ENCODE data around the gene FBXO31. TPM values are rescaled to one million over a fixed set of nuclear protein-coding genes. Genes with fewer than 3 reads are reported as not detected.

FBXO31 gene
- total and polyA plus RNA-seq, 9 of the 15 experiments (the other 6 are each of a cell fraction or from before 2014, with no cell fraction given): 0.18 to 33.3 (median 10.9) TPM

DNA sequence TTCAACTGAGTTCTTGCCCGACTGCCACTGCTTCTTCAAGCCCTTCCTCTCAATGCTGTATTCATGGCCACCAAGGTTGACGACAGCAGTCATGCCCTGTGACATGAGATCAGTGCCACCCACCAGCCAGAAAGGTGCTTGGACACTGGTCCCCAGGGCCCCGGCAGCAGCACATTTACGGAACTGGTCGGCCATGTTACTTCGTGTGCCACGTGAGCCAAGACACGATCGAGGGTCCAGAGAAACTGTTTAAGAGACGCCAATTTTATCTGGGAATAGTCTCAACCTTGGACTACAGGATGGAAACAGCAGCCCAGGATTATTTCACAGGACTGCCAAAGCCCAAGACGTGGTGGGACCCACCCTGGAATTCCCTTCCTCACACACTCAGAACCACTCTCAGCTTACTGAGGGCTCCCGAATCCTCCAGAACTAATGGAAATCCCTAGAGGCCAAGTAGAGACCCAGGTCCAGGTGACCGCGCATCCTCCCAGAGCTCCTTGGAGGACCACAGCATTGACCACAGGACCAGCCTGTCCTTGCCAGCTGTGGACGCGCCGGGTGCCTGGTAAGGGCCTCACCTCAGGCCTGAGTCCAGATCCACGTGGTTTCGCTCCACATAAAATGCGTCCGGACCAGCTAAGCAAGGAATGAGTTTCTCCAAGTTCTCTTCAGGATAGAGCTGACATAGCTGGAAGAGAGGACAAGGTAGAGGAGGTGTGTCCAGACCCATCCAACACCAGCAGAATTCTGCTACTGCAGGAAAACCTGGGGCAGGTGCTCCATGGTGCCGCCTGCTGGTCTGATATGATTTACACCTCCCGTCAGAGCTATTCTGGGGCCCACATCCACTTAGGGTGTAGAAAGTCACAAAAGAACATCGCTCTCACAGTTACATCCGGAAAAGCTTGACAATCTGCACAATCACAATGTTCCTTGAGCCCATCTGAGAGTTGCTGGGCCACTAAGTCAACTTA is 36.7 kb upstream of the FBXO31 start:
- H3K4me3 ChIP-seq: no peak overlapping the region
- H3K9me3 ChIP-seq (replicated peaks; ENCODE audit: control insufficient read depth, insufficient read depth, low read depth, low read length): no peaks in the 10 kb centered on the region
- in situ Hi-C loops (cut with MboI): no loop called here
- intact Hi-C loops (cut with micrococcal nuclease): no loop called here
- ATAC-seq: peak; percentile 87
- 0 out of 2 replicates have a peak, but pooled peaks cover 4% of the 10 kb centered on the region for H4K20me1 ChIP-seq (replicated peaks; ENCODE audit: control insufficient read depth, insufficient read depth, low read length)
- 84% methylated on average over 22 of the region's 25 CpGs for WGBS (ENCODE audit: insufficient coverage, low coverage, missing lambda C conversion rate)
- no peak overlapping the region for H2AFZ ChIP-seq (ENCODE audit: low read depth, low read length)
- peak overlapping the region in 1 of 2 experiments; percentile 37; a peak in 1 of 4 replicates for H3K9ac ChIP-seq (ENCODE audit: insufficient read depth in 1 of 2, low read depth in 2 of 2, low read length in 2 of 2)
- no peaks in the 10 kb centered on the region; a peak in 1 of 5 replicates for H3K27me3 ChIP-seq (ENCODE audit: control insufficient read depth in 2 of 2, insufficient read depth in 2 of 2, low read length in 2 of 2)
- peaks cover 0 to 7% of the 10 kb centered on the region in 2 experiments; a peak in 2 of 5 replicates for H3K4me1 ChIP-seq (replicated peaks in 1 of 2; ENCODE audit: control insufficient read depth in 2 of 2, insufficient read depth in 2 of 2, low read length in 2 of 2)
- FAIRE-seq: peak; percentile 71
- POLR2A ChIA-PET: interaction anchor here (0.6 to 1.1 kb wide), 3 partner anchors 13 to 737 kb away, joined by 3 to 7 read pairs (median 6); no protein-coding TSS in a partner anchor
- CTCF ChIA-PET (ENCODE audit: low intra/inter-chr PET ratio): interaction anchor here (0.6 kb wide), 1 partner anchor 24 kb away, joined by 4 read pairs; no protein-coding TSS in a partner anchor
- H3K9me1 ChIP-seq (ENCODE audit: control insufficient read depth, insufficient read depth, low read length): peaks cover 4% of the 10 kb centered on the region
- H3K36me3 ChIP-seq (ENCODE audit: control insufficient read depth, insufficient read depth, low read length): peaks cover 50% of the 10 kb centered on the region; the same call in 2 of the 3 replicates
- no peaks in the 10 kb centered on the region for H3K79me2 ChIP-seq (ENCODE audit: control insufficient read depth, insufficient read depth, low read length)
- DNase-seq (ENCODE audit: extremely low read depth in 1 of 4, low spot score in 3 of 4): peak; percentile 23 to 58 (median 38)
- H3K27ac ChIP-seq (ENCODE audit: extremely low read depth, low read depth, low read length): no peak overlapping the region
- BruUV-seq (replicated peaks): no TSS peak
- no peak overlapping the region for H3K4me2 ChIP-seq (ENCODE audit: insufficient read depth, low read length)
- TF ChIP-seq TBL1XR1 (IDR thresholded peaks at IDR 0.05; ENCODE audit: low read length in 2 of 2): no peak
- no peak for TF ChIP-seq JUNB (CRISPR knock-in tag; conservative IDR thresholded peaks at IDR 0.05)
- no peak for TF ChIP-seq TFAM (CRISPR knock-in tag; conservative IDR thresholded peaks at IDR 0.05)
- TF ChIP-seq ZFX (CRISPR knock-in tag; IDR thresholded peaks at IDR 0.05): 0 out of 2 replicates have a peak, but pooled peaks have one; percentile 15
- peak; percentile 11 to 29; a peak in 1 of 4 replicates for TF ChIP-seq RAD21 (CRISPR knock-in tag; conservative IDR thresholded peaks at IDR 0.05 in 1 of 2, IDR thresholded peaks at IDR 0.05 in 1 of 2)
- TF ChIP-seq, protein P1, sequence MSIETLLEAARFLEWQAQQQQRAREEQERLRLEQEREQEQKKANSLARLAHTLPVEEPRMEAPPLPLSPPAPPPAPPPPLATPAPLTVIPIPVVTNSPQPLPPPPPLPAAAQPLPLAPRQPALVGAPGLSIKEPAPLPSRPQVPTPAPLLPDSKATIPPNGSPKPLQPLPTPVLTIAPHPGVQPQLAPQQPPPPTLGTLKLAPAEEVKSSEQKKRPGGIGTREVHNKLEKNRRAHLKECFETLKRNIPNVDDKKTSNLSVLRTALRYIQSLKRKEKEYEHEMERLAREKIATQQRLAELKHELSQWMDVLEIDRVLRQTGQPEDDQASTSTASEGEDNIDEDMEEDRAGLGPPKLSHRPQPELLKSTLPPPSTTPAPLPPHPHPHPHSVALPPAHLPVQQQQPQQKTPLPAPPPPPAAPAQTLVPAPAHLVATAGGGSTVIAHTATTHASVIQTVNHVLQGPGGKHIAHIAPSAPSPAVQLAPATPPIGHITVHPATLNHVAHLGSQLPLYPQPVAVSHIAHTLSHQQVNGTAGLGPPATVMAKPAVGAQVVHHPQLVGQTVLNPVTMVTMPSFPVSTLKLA (conservative IDR thresholded peaks at IDR 0.05): no peak
- no peak for TF ChIP-seq ID3 (CRISPR knock-in tag; IDR thresholded peaks at IDR 0.05)
- TF ChIP-seq ID3 (tag; IDR thresholded peaks at IDR 0.05): no peak
- TF ChIP-seq STAG1 (CRISPR knock-in tag; IDR thresholded peaks at IDR 0.05; ENCODE audit: borderline replicate concordance): peak; percentile 31; the same call in 1 of the 2 replicates
- TF ChIP-seq RB1 (IDR thresholded peaks at IDR 0.05; ENCODE audit: low read depth): no peak
- TF ChIP-seq ETV6 (IDR thresholded peaks at IDR 0.05; ENCODE audit: borderline replicate concordance in 1 of 2, low read depth in 2 of 2, low read length in 1 of 2): no peak
- TF ChIP-seq ETV6 (CRISPR knock-in tag; IDR thresholded peaks at IDR 0.05; ENCODE audit: borderline replicate concordance): no peak
- no peak for TF ChIP-seq HMG20B (CRISPR knock-in tag; IDR thresholded peaks at IDR 0.05)
- peak; percentile 53 to 75 (median 56) for TF ChIP-seq CTCF (IDR thresholded peaks at IDR 0.05 in 2 of 3, conservative IDR thresholded peaks at IDR 0.05 in 1 of 3; ENCODE audit: insufficient read depth in 2 of 3, low read depth in 1 of 3, low read length in 3 of 3)
- no peak for TF ChIP-seq ZNF347 (CRISPR knock-in tag; IDR thresholded peaks at IDR 0.05; ENCODE audit: low read depth)

All from K562 (cell line).